Medulla oblongata (tissue), 1 donor: ENCODE measurements around the gene SFN.
A peak's percentile ranks its signal among the peaks of the same experiment; 100 is the strongest.
"Not testable (repeated sequence)": the region's sequence is repeated elsewhere in the genome, so short reads cannot be mapped to it uniquely, and the experiment has no call there.

Experiments
- DNase-seq: peaks from one replicate; pipeline ENCODE4 v3.0.0-alpha.2; 2015; ENCODE audit errors: extremely low spot score

The SFN gene

GRCh38 chr1:26862781-26863684 lies at the start of gene SFN:
SFN (plus strand) TSS chr1:26863149; CDS start chr1:26863213, 64 bp downstream.
- peak; percentile 18 for DNase-seq

GRCh38 chr1:26814377-26814776 lies 48.6 kb upstream of the SFN start:
- no peak for DNase-seq

GRCh38 chr1:26814893-26815292 lies 48.1 kb upstream of the SFN start:
- no peak for DNase-seq

- DNase-seq, result peak; percentile 60
Observed at GRCh38 chr1:26820784-26821269, 42.1 kb upstream of the SFN start.

GRCh38 chr1:26822737-26823395 lies 40.1 kb upstream of the SFN start:
- DNase-seq, result no peak

GRCh38 chr1:26824731-26825130 lies 38.2 kb upstream of the SFN start:
- no peak for DNase-seq

- peak; percentile 63 for DNase-seq
Observed at GRCh38 chr1:26826261-26827105, 36.5 kb upstream of the SFN start, which contains the start of gene ZDHHC18. ZDHHC18 (plus strand) TSS chr1:26826688; CDS start chr1:26826805, 117 bp downstream.

GRCh38 chr1:26827106-26827604 lies 35.8 kb upstream of the SFN start:
- no peak for DNase-seq

GRCh38 chr1:26827663-26828062 lies 35.3 kb upstream of the SFN start:
- DNase-seq, result no peak

- DNase-seq, result peak; percentile 77
Observed at GRCh38 chr1:26828411-26828991, 34.4 kb upstream of the SFN start.

GRCh38 chr1:26829184-26829911 lies 33.6 kb upstream of the SFN start:
- DNase-seq, result no peak

GRCh38 chr1:26831059-26831458 lies 31.9 kb upstream of the SFN start:
- DNase-seq, result no peak

GRCh38 chr1:26831546-26832248 lies 31.3 kb upstream of the SFN start:
- no peak for DNase-seq

- no peak for DNase-seq
Observed at GRCh38 chr1:26832249-26832960, 30.5 kb upstream of the SFN start.

GRCh38 chr1:26833432-26834405 lies 29.2 kb upstream of the SFN start:
- DNase-seq, result no peak

- DNase-seq, result not testable (repeated sequence)
Observed at GRCh38 chr1:26837665-26838064, 25.3 kb upstream of the SFN start.

GRCh38 chr1:26838474-26839338 lies 24.2 kb upstream of the SFN start:
- DNase-seq, result no peak
